Glomerular visceral epithelial cell (primary cell): ENCODE data around the gene NAA16.
"Not testable (repeated sequence)": the region's sequence is repeated elsewhere in the genome, so short reads cannot be mapped to it uniquely, and the experiment has no call there.

Experiments used
- DNase-seq: peaks from one replicate; pipeline ENCODE4 v3.0.0-alpha.2; 2016; ENCODE audit errors: extremely low spot score

NAA16 gene

DNA sequence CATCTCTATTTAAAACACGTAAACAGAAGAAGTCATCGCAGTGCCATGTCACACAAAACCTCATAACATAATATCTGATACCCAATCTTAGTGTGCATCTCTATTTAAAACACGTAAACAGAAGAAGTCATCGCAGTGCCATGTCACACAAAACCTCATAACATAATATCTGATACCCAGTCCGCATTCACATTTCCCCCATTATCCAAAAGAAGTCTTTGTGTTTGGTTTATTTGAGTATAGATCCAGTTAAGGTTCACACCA is 45.2 kb downstream of the NAA16 start:
- DNase-seq = not testable (repeated sequence)

DNA sequence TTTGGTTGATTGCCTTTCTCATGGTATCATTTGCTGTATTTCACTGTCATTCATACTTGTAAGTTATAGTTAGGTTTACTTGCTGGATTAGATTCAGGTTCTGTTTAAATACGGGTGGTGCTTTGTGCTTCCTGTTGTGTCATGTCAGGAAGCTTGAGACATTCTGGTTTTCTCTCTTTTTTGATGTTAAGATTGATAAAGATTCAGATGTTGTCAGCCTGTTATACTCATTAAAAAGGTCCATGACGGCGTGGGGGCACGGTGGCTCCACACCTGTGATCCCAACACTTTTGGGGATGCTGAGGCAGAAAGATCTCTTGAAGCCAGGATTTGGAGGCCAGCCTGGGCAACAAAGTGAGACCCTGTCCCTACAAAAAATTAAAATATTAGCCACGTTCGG is 45.7 kb downstream of the NAA16 start:
- no peak for DNase-seq

- DNase-seq = no peak
These were observed 50.4 kb downstream of the NAA16 start for GRCh38 chr13:41361491-41361890.

GRCh38 chr13:41364043-41364442 is 53.0 kb downstream of the NAA16 start:
- DNase-seq = no peak

- no peak for DNase-seq
These were observed 54.6 kb downstream of the NAA16 start for GRCh38 chr13:41365631-41366030.

GRCh38 chr13:41370736-41371135 is 59.7 kb downstream of the NAA16 start:
- DNase-seq = no peak

GRCh38 chr13:41377446-41377845 is 66.4 kb downstream of the NAA16 start:
- DNase-seq = no peak

DNA sequence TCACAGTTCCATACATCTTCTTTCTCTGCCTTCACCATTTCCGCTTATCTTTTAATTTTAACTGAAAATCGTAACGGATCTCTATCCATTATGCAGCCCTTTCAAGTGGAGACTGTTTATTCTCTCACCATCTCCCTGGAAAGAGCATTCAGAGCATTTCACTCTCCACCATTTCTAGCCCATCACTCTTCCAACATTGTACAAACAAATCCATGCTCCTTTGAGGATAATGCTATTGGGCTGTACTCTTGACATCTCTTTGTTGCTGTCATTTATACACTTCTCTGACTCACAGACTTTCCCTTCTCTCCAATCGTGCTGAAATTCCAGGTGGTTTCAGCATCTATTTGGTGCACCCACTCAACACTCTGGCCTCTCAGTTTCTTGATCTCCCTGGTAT is 71.4 kb downstream of the NAA16 start:
- no peak for DNase-seq

DNA sequence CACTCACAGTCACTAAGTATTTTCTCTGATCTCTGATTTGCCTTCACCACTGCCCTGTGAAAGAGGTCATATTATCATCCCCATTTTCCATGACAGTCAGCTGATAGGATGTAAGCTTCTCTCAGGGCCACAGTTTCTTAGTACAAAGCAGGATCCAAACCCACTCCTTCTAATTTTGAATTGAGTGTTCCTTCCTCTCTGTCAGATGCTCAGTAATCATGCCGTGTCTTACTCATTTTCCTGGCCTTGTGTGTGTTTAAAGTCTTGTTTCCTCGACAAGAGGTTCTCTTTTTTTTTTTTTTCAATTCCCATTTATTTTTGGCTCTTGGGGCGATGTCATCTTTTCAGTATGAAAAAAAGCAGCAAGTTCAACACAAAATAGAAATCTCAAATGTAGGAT is 72.3 kb downstream of the NAA16 start:
- DNase-seq = no peak

DNA sequence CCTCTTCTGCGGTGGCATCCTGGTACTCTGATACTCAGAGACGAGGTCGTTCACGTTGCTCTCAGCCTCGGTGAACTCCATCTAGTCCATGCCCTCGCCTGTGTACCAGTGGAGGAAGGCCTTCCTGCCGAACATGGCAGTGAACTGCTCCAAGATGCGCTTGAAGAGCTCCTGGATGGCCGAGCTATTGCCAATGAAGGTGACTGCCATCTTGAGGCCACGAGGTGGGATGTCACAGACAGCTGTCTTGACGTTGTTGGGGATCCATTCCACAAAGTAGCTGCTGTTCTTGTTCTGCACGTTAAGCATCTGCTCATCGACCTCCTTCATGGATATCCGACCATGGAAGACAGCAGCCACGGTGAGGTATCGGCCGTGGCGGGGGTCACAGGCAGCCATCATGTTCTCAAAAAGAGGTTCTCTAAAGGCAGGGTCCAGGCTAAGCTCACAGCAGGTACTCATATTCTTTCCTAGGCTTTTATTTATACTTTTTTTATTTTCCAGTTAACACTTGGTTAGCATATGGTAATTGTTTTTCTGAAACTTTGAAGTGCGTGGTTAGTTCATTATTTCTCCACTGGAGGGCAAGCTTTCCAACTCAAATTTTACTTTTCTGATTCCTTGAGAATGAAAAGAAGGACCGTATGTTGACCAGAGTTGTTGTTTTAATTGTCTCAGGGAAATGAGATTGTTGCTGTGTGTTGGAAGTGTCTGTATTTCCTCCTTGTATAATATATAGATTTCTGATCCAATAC is 73.9 kb downstream of the NAA16 start:
- DNase-seq = no peak

- no peak for DNase-seq
These were observed 75.1 kb downstream of the NAA16 start for GRCh38 chr13:41386211-41386610.

GRCh38 chr13:41387576-41387975 is 76.5 kb downstream of the NAA16 start:
- DNase-seq = no peak

GRCh38 chr13:41388143-41388881 is 77.2 kb downstream of the NAA16 start:
- DNase-seq = no peak

- no peak for DNase-seq
These were observed 78.5 kb downstream of the NAA16 start for GRCh38 chr13:41389580-41389979.

- no peak for DNase-seq
These were observed 83.1 kb downstream of the NAA16 start for GRCh38 chr13:41394166-41394565.

GRCh38 chr13:41398494-41399170 is 87.6 kb downstream of the NAA16 start:
- no peak for DNase-seq

GRCh38 chr13:41401366-41401765 is 90.3 kb downstream of the NAA16 start:
- DNase-seq = no peak

DNA sequence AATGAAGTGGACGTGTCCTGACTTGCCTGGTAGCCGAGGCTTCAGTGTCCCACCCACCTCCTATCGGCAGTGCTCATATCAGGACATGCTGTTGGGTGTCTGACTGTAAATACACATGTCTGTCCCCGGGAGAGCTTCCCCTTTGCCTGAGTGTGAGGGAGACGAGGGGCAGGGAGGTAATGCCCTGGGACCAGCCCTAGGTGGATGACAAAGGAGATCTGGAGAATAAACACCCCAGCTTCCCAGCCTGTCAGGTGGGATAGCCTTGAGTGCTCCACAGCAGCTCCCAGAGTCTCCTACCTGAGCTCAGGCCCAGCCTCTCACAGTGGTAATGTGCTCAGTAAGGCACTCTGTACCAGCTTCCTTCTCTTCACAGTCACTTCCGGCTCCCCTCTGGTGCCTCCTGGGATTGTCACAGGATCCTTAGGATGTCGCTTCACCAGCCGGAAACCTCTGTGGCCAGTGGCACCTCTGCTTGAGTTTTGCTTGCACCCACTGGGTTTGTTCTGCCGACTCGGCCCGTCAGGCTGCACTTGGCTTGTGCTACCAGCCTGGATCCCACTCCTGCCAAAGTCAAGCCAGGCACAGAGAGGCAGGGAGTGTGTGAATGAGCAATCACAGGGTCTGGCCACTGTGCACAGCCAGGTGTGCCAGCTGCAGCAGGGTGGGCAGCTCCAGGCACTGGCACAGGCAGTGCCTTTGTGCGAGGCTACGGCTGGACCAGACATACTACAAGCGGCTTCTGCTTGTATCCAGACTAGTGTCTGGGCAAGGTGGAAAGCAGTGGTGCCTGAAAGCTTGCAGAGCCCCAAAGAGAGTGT is 91.8 kb downstream of the NAA16 start:
- no peak for DNase-seq

GRCh38 chr13:41403983-41404382 is 92.9 kb downstream of the NAA16 start:
- DNase-seq = no peak

DNA sequence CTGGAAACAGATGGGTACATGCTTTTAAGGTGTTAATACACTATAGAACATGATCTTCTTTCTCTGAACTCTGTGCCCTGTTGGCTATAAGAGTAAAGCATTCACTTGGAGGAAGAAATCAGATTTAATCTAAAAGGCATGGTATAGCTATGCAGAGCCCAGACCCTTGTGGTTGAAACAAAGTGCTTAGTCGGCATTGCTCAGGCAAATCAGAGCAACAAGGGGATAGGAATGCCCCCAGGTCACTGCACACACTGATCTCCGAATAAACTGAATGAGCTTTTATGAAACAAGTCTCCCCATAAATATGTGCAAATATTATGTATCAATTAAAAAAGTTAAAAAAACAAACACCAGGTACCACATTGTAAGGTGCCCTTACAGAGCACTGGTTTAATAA is 94.3 kb downstream of the NAA16 start:
- DNase-seq = no peak

GRCh38 chr13:41407380-41407779 is 96.3 kb downstream of the NAA16 start:
- DNase-seq = no peak

- DNase-seq = no peak
These were observed 97.1 kb downstream of the NAA16 start for GRCh38 chr13:41408121-41408520.
